ENCODE results near the gene RABAC1.
"Not testable (repeated sequence)": the region's sequence is repeated elsewhere in the genome, so short reads cannot be mapped to it uniquely, and the experiment has no call there.

Gene RABAC1

GRCh38 chr19:41917676-41918075 lies 41.4 kb downstream of the RABAC1 start:
- Histone ChIP-seq H3K4me3 (replicated peaks; ENCODE audit: insufficient read depth, low read length) (no peak overlapping the region), H3K27me3 (ENCODE audit: insufficient read depth, poor library complexity, severe bottlenecking) (peaks cover 57% of the 10 kb centered on the region), H3K27ac (replicated peaks) (no peak overlapping the region)
- TF ChIP-seq CTCF (IDR thresholded peaks at IDR 0.05; ENCODE audit: insufficient read depth, low read length) (no peak), POLR2AphosphoS5 (IDR thresholded peaks at IDR 0.05; ENCODE audit: low read depth) (no peak), GABPA (IDR thresholded peaks at IDR 0.05; ENCODE audit: low read depth) (no peak)
- DNase-seq (ENCODE audit: low read depth in 1 of 2, low spot score in 1 of 2): no peak

GRCh38 chr19:41915776-41916414 lies 43.2 kb downstream of the RABAC1 start:
- Histone ChIP-seq H3K27ac (replicated peaks) (no peak overlapping the region), H3K27me3 (ENCODE audit: insufficient read depth, poor library complexity, severe bottlenecking) (peaks cover 56% of the 10 kb centered on the region), H3K4me3 (replicated peaks; ENCODE audit: insufficient read depth, low read length) (no peak overlapping the region)
- no peak for DNase-seq (ENCODE audit: low read depth in 1 of 2, low spot score in 1 of 2)
- TF ChIP-seq REST (IDR thresholded peaks at IDR 0.05; ENCODE audit: insufficient replicate concordance, low read depth) (no peak), SPI1 (IDR thresholded peaks at IDR 0.05; ENCODE audit: borderline replicate concordance, low read depth) (no peak), CTCF (IDR thresholded peaks at IDR 0.05; ENCODE audit: insufficient read depth, low read length) (no peak), GABPA (IDR thresholded peaks at IDR 0.05; ENCODE audit: low read depth) (no peak), POLR2AphosphoS5 (IDR thresholded peaks at IDR 0.05; ENCODE audit: low read depth) (no peak)

- DNase-seq (ENCODE audit: low read depth in 1 of 2, low spot score in 1 of 2): no peak
- TF ChIP-seq CTCF (IDR thresholded peaks at IDR 0.05; ENCODE audit: insufficient read depth, low read length) (no peak), SPI1 (IDR thresholded peaks at IDR 0.05; ENCODE audit: borderline replicate concordance, low read depth) (no peak), GABPA (IDR thresholded peaks at IDR 0.05; ENCODE audit: low read depth) (no peak), POLR2AphosphoS5 (IDR thresholded peaks at IDR 0.05; ENCODE audit: low read depth) (no peak), REST (IDR thresholded peaks at IDR 0.05; ENCODE audit: insufficient replicate concordance, low read depth) (no peak)
These were observed 43.9 kb downstream of the RABAC1 start for GRCh38 chr19:41915021-41915775.

GRCh38 chr19:41914424-41914834 lies 44.7 kb downstream of the RABAC1 start:
- not testable (repeated sequence) for H3K4me3 ChIP-seq (replicated peaks; ENCODE audit: insufficient read depth, low read length)

More at GRCh38 chr19:41915021-41915775, 43.9 kb downstream of the RABAC1 start:
- H3K4me3 ChIP-seq (replicated peaks; ENCODE audit: insufficient read depth, low read length): no peak overlapping the region
- H3K27ac ChIP-seq (replicated peaks): no peak overlapping the region
- H3K27me3 ChIP-seq (ENCODE audit: insufficient read depth, poor library complexity, severe bottlenecking): peaks cover 55% of the 10 kb centered on the region

More at GRCh38 chr19:41914424-41914834, 44.7 kb downstream of the RABAC1 start:
- H3K27ac ChIP-seq (replicated peaks); DNase-seq (ENCODE audit: low read depth in 1 of 2, low spot score in 1 of 2): not testable (repeated sequence)
- H3K27me3 ChIP-seq (ENCODE audit: insufficient read depth, poor library complexity, severe bottlenecking): peaks cover 55% of the 10 kb centered on the region

All from HL-60 (cell line).